CD4-positive, alpha-beta T cell (primary cell): Measurements from ENCODE around the gene PKNOX1. TPM values are rescaled to one million over a fixed set of nuclear protein-coding genes. Genes with fewer than 3 reads are reported as not detected.

Source experiments
- ATAC-seq: fragments of 200-7000 bp; cut with Tn5 transposase; one replicate; pipeline ENCODE4 v1.10.0; 2022; ENCODE audit warnings: mild to moderate bottlenecking; ENCODE audit not compliant: poor library complexity
- CTCF ChIA-PET: fragments of 350-600 bp; sonication (Branson Sonifier 250); formaldehyde crosslinking; loops from one replicate; lab custom pipeline; 2021; ENCODE audit warnings: antibody characterized with exemption, inconsistent platforms; lab: Charles Lee
- POLR2A ChIA-PET: fragments of 350-600 bp; sonication (Branson Sonifier 250); formaldehyde crosslinking; loops from one replicate; lab custom pipeline; 2021; ENCODE audit warnings: antibody characterized with exemption, inconsistent platforms; lab: Charles Lee
- DNase-seq, 14 experiments: peaks; one replicate each; pipeline ENCODE4 v3.0.0-alpha.2; 2013 to 2020; ENCODE audit warnings: mixed read lengths in 2 of 14
- H3K27ac ChIP-seq, 2 donors: one replicate each; pipeline versions ENCODE4 v1.5.1 to v1.7.0; 2013; ENCODE audit warnings: low read length in 2 of 2, low read depth in 1 of 2, mild to moderate bottlenecking in 1 of 2
- H3K27me3 ChIP-seq, 2 experiments: 1 replicate in 1 of 2; 2 replicates in 1 of 2; pipeline versions ENCODE4 v1.6.1 to v1.7.0; 2013; ENCODE audit warnings: low read length in 2 of 2, control low read depth in 1 of 2, mild to moderate bottlenecking in 1 of 2, moderate library complexity in 1 of 2; ENCODE audit not compliant: insufficient read depth in 2 of 2, control insufficient read depth in 1 of 2
- H3K36me3 ChIP-seq: one replicate; pipeline ENCODE4 v1.6.1; 2013; ENCODE audit warnings: low read length, control low read depth; ENCODE audit not compliant: insufficient read depth
- H3K4me1 ChIP-seq: one replicate; pipeline ENCODE4 v1.6.1; 2013; ENCODE audit warnings: low read length, control low read depth; ENCODE audit not compliant: insufficient read depth
- H3K4me3 ChIP-seq: one replicate; pipeline ENCODE4 v1.5.1; 2013; ENCODE audit warnings: mild to moderate bottlenecking, low read length, moderate library complexity
- H3K9me3 ChIP-seq, 2 experiments: 1 replicate in 1 of 2; 2 replicates in 1 of 2; pipeline versions ENCODE4 v1.6.1 to v1.7.0; 2013; ENCODE audit warnings: low read length in 2 of 2, mild to moderate bottlenecking in 2 of 2, control low read depth in 1 of 2, moderate library complexity in 1 of 2; ENCODE audit not compliant: control insufficient read depth in 1 of 2, insufficient read depth in 1 of 2
- H3K27ac Mint-ChIP-seq: one replicate; pipeline ENCODE4 v1.8.0; 2020; ENCODE audit warnings: mixed read lengths
- H3K27me3 Mint-ChIP-seq: one replicate; pipeline ENCODE4 v1.8.0; 2021; ENCODE audit warnings: mixed read lengths
- H3K36me3 Mint-ChIP-seq: one replicate; pipeline ENCODE4 v1.8.0; 2021; ENCODE audit warnings: low read depth, mixed read lengths
- H3K4me1 Mint-ChIP-seq: one replicate; pipeline ENCODE4 v1.8.0; 2021; ENCODE audit warnings: low read depth, mixed read lengths
- H3K4me3 Mint-ChIP-seq: one replicate; pipeline ENCODE4 v1.8.0; 2020; ENCODE audit warnings: mild to moderate bottlenecking, mixed read lengths
- H3K9me3 Mint-ChIP-seq: one replicate; pipeline ENCODE4 v1.8.0; 2020; ENCODE audit warnings: mixed read lengths
- CTCF ChIP-seq: fragments of 200-600 bp; IDR thresholded peaks from one replicate; pipeline ENCODE4 v1.8.0; 2022; ENCODE audit warnings: antibody characterized with exemption, mild to moderate bottlenecking
- intact Hi-C, 2 experiments: fragments of 100-400 bp; cut with DNase I in 1 of 2; cut with micrococcal nuclease in 1 of 2; formaldehyde crosslinking; loops; one replicate each; pipeline versions ENCODE4 v1.15.1 to v1.9.0; 2023 to 2025; cut with DNase I, micrococcal nuclease
- total RNA-seq, 174 experiments: library from RNA in 2 of 174; stranded (reverse) in 2 of 174; gene quantifications; one replicate each; pipeline ENCODE4 v1.2.3 and lab custom pipeline; 2021 to 2026

PKNOX1 gene
- total RNA-seq, 2 experiments from 2014 or later = 10.3 TPM

GRCh38 chr21:42971897-42972275 lies 2.5 kb upstream of the PKNOX1 start:
- no peaks in the 10 kb centered on the region for H3K9me3 ChIP-seq
- no peak overlapping the region for H3K27ac ChIP-seq
- no peak for ATAC-seq
- H3K36me3 Mint-ChIP-seq = peaks cover 17% of the 10 kb centered on the region
- H3K27ac Mint-ChIP-seq = no peak overlapping the region
- no peaks in the 10 kb centered on the region for H3K36me3 ChIP-seq
- ChIA-PET CTCF (no interaction called here), POLR2A (no interaction called here)
- peaks cover 23% of the 10 kb centered on the region for H3K4me1 Mint-ChIP-seq
- no peaks in the 10 kb centered on the region for H3K27me3 Mint-ChIP-seq
- no peaks in the 10 kb centered on the region for H3K27me3 ChIP-seq
- peaks cover 19% of the 10 kb centered on the region for H3K4me1 ChIP-seq
- H3K9me3 Mint-ChIP-seq = no peaks in the 10 kb centered on the region
- TF ChIP-seq CTCF = no peak
- no peak overlapping the region for H3K4me3 ChIP-seq
- DNase-seq = no peak
- intact Hi-C loops = loop anchor here (2.0 to 5.0 kb wide), 4 partner anchors 47 to 1845 kb away; partner anchors contain the start of genes ERVH48-1 (in 1 of the 2), NDUFV3 (in 1 of the 2), SUMO3 (in 1 of the 2) and WDR4 (in 1 of the 2)
- no peak overlapping the region for H3K4me3 Mint-ChIP-seq

GRCh38 chr21:42973309-42973990 lies 912 bp upstream of the PKNOX1 start:
- ATAC-seq = peak; percentile 24
- no peak for TF ChIP-seq CTCF
- CTCF ChIA-PET = interaction anchor here (1.0 kb wide), 1 partner anchor 80 kb away, joined by 4 read pairs; the partner anchor contains the start of gene NDUFV3

GRCh38 chr21:42974832-42975820 lies 764 bp downstream of the PKNOX1 start:
- intact Hi-C loops = loop anchor here (1.0 to 5.0 kb wide), 4 partner anchors 83 to 1842 kb away; partner anchors contain the start of genes WDR4 (in 2 of the 2), NDUFV3 (in 1 of the 2) and SUMO3 (in 1 of the 2)
- H3K4me3 Mint-ChIP-seq = peak overlapping the region; percentile 92
- H3K27ac ChIP-seq = peak overlapping the region; percentile 50 to 80
- ATAC-seq = peak; percentile 11
- no peaks in the 10 kb centered on the region for H3K27me3 Mint-ChIP-seq
- peak overlapping the region; percentile 97 for H3K27ac Mint-ChIP-seq
- DNase-seq = peak in 11 of 14 experiments; percentile 22 to 88 (median 67)
- no peaks in the 10 kb centered on the region for H3K27me3 ChIP-seq
- H3K36me3 ChIP-seq = peaks cover 3% of the 10 kb centered on the region
- H3K9me3 Mint-ChIP-seq = no peaks in the 10 kb centered on the region
- peaks cover 34% of the 10 kb centered on the region for H3K4me1 Mint-ChIP-seq
- no peaks in the 10 kb centered on the region for H3K9me3 ChIP-seq
- peaks cover 21% of the 10 kb centered on the region for H3K4me1 ChIP-seq
- H3K4me3 ChIP-seq = peak overlapping the region; percentile 86
- H3K36me3 Mint-ChIP-seq = peaks cover 28% of the 10 kb centered on the region
- CTCF ChIA-PET = no interaction called here
- POLR2A ChIA-PET = interaction anchor here (0.6 to 1.3 kb wide), 13 partner anchors 13 to 1826 kb away, joined by 3 to 27 read pairs (median 4); partner anchors contain the start of genes ERVH48-1, HSF2BP, NDUFV3 and RRP1B
- no peak for TF ChIP-seq CTCF

More at GRCh38 chr21:42973309-42973990, 912 bp upstream of the PKNOX1 start:
- intact Hi-C loops = loop anchor here (2.0 to 5.0 kb wide), 4 partner anchors 49 to 1844 kb away; partner anchors contain the start of genes ERVH48-1 (in 1 of the 2), NDUFV3 (in 1 of the 2), SUMO3 (in 1 of the 2) and WDR4 (in 1 of the 2)
- Histone ChIP-seq H3K4me1 (peaks cover 19% of the 10 kb centered on the region), H3K27ac (peak overlapping the region; percentile 88 to 91), H3K36me3 (no peaks in the 10 kb centered on the region), H3K9me3 (no peaks in the 10 kb centered on the region), H3K27me3 (no peaks in the 10 kb centered on the region), H3K4me3 (peak overlapping the region; percentile 64)
- H3K27ac Mint-ChIP-seq = peak overlapping the region; percentile 97
- no peaks in the 10 kb centered on the region for H3K27me3 Mint-ChIP-seq
- DNase-seq = peak in 3 of 14 experiments; percentile 2 to 36 (median 10)
- peak overlapping the region; percentile 90 for H3K4me3 Mint-ChIP-seq
- H3K4me1 Mint-ChIP-seq = peaks cover 34% of the 10 kb centered on the region
- peaks cover 23% of the 10 kb centered on the region for H3K36me3 Mint-ChIP-seq
- POLR2A ChIA-PET = interaction anchor here (0.6 to 1.3 kb wide), 22 partner anchors 9 to 1828 kb away, joined by 3 to 27 read pairs (median 3); partner anchors contain the start of genes ERVH48-1, HSF2BP, NDUFV3 and RRP1
- no peaks in the 10 kb centered on the region for H3K9me3 Mint-ChIP-seq
